Subcutaneous adipose tissue (tissue), 4 donors: ENCODE measurements around the gene VMP1. TPM values are rescaled to one million over a fixed set of nuclear protein-coding genes. Genes with fewer than 3 reads are reported as not detected.

Experiments used
- CTCF ChIP-seq: fragments of 450-650 bp; IDR thresholded peaks from one replicate; pipeline ENCODE4 v1.5.1; 2016; ENCODE audit warnings: low read depth, mild to moderate bottlenecking, control low read depth, antibody characterized with exemption, moderate library complexity
- total RNA-seq, 4 donors: library from RNA; depleted of rRNA; stranded (reverse); fragments of >200 nt; gene quantifications; one replicate each; pipeline ENCODE4 v1.1.0, GENCODE V29; 2016

The VMP1 gene
- total RNA-seq, 4 donors from 2014 or later: 94.2 to 332 (median 246) TPM

- no peak for TF ChIP-seq CTCF
These were observed 13.9 kb upstream of the VMP1 start for GRCh38 chr17:59693582-59693981.

GRCh38 chr17:59694344-59694743, 13.1 kb upstream of the VMP1 start:
- no peak for TF ChIP-seq CTCF

GRCh38 chr17:59695945-59696681, 11.3 kb upstream of the VMP1 start:
- no peak for TF ChIP-seq CTCF

GRCh38 chr17:59696682-59697277, 10.7 kb upstream of the VMP1 start:
- TF ChIP-seq CTCF: no peak

DNA sequence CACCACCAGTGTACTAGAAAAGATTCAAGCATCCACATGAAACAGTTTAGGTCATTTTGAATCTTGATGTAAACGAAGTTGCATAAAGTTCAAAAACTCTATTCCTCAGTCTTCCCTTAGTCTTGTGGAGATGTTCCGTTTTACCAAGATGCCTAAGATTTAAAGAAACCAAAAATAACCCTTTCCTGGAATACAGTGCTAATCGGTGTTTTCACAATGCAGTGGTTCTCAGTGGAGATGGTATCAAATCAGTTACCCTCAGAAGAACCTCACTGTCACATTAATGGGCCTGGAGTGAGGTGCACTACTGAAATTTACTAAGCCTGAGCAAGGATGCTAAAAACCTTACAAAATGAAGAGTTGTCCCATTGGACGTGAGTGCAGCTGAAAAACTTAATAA, 9.3 kb upstream of the VMP1 start:
- TF ChIP-seq CTCF: no peak

GRCh38 chr17:59699218-59699617, 8.2 kb upstream of the VMP1 start:
- no peak for TF ChIP-seq CTCF

DNA sequence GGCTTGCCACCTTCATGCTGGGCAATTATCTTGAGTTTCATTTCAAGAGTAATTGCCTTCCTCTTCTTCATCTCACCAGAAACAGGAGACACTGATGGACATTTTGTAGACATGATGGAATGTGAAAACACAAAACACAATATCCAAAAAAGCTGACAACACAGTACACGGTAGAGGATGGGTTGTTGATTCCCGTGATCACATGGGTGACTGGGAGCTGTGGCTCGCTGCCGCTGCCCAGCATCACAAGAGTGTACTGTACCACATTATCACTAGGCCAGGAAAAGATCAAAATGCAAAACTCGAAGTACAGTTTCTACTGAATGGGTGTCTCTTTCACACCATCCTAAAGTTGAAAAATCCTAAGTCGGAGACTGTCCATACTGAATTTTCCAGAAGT, 7.7 kb upstream of the VMP1 start:
- no peak for TF ChIP-seq CTCF
